ENCODE data around the gene NINL.
"Not testable (repeated sequence)": the region's sequence is repeated elsewhere in the genome, so short reads cannot be mapped to it uniquely, and the experiment has no call there.

The NINL gene

GRCh38 chr20:25503936-25504335, 81.4 kb downstream of the NINL start:
- DNase-seq (ENCODE audit: low read depth in 3 of 3) = no peak

GRCh38 chr20:25503051-25503639, 82.2 kb downstream of the NINL start:
- not testable (repeated sequence) for DNase-seq (ENCODE audit: low read depth in 3 of 3)

GRCh38 chr20:25500880-25501351, 84.4 kb downstream of the NINL start:
- DNase-seq (ENCODE audit: low read depth in 3 of 3) = no peak

- DNase-seq (ENCODE audit: low read depth in 3 of 3) = no peak
Observed at GRCh38 chr20:25499855-25500434, 85.4 kb downstream of the NINL start.

- no peak for DNase-seq (ENCODE audit: low read depth in 3 of 3)
Observed at GRCh38 chr20:25499031-25499430, 86.3 kb downstream of the NINL start.

DNA sequence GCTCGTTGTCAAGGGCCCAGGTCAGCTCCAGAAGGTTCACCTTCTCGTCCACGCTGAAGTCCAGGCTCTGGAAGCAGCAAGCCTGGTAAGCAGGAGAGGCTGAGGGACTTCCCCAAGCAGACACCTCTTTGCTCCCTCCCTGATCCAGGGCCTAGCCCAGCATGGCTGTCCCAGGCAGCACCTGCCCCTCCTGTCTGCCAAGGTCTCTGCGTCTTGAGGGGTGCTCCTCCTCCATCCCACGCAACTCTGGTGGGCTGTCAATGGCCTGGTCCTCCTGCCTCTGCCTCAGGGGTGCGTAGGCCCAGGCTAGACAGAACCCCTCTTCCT, 87.1 kb downstream of the NINL start:
- DNase-seq (ENCODE audit: low read depth in 3 of 3) = no peak

GRCh38 chr20:25497586-25498279, 87.6 kb downstream of the NINL start:
- DNase-seq (ENCODE audit: low read depth in 3 of 3) = no peak

GRCh38 chr20:25496968-25497401, 88.3 kb downstream of the NINL start:
- DNase-seq (ENCODE audit: low read depth in 3 of 3) = no peak

- DNase-seq (ENCODE audit: low read depth in 3 of 3) = no peak
Observed at GRCh38 chr20:25496165-25496967, 89.0 kb downstream of the NINL start.

DNA sequence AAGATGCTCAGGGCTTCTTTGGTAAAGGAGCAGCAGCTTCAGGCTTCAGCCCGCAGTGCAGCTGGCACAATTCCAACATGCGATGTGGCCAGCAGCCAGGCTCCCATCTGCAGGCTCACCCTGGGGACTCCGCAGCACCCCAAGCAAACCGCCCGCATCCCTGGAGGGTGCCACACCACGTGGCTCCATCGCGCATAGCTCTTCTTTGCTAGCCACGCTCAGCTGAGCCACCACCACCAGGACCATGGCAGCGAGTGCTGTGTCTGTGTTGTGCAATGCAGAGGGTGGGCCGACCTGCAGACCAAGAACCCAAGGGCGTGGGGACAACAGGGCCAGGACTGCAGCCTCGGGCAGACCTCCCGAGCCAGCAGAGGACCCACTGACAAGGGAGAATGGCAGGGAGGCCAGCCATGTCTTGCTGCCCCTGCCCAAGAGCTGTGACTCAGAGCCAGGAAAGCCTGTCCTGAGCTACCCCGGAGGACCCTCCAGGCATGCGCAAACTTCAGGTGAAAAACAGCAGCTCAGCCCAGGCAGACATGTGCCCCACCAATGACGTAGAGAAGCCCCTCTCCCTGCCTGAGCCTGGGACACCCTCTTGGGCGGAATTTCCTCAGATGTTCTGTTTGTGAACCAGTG, 90.0 kb downstream of the NINL start:
- DNase-seq (ENCODE audit: low read depth in 3 of 3) = no peak

- DNase-seq (ENCODE audit: low read depth in 3 of 3) = no peak
Observed at GRCh38 chr20:25494506-25495188, 90.7 kb downstream of the NINL start.

GRCh38 chr20:25493748-25494505, 91.4 kb downstream of the NINL start:
- DNase-seq (ENCODE audit: low read depth in 3 of 3) = no peak

- no peak for DNase-seq (ENCODE audit: low read depth in 3 of 3)
Observed at GRCh38 chr20:25493137-25493536, 92.2 kb downstream of the NINL start.

DNA sequence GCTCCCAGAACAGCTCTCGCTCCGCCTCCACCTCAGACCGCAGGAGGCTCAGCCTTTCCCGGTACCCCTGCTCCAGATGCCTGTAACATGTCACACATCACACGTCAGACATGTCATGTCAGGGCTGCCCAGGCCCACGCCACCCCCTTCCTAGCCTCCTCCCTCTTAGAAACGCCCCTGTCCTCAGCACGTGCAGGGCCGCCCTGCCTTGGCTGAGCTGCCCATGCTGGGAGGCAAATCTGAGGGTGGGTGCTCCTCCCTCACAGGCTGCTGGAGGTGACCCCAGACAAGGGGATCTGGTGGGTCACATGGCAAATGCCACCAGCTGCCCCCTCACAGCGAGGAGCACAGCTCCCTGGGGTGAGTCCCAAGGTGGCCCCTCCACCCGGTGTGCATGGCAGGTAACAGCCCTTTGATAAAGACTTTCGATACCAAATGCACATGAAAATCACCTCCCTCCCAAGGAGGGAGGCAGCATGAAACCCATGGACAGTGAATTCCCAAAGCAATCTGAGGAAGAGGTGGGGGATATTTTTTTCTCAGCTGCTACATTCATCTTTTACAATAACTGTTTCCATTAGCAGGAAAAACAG, 93.8 kb downstream of the NINL start:
- no peak for DNase-seq (ENCODE audit: low read depth in 3 of 3)

GRCh38 chr20:25490656-25491445, 94.5 kb downstream of the NINL start:
- no peak for DNase-seq (ENCODE audit: low read depth in 3 of 3)

GRCh38 chr20:25489221-25489871, 96.0 kb downstream of the NINL start:
- DNase-seq (ENCODE audit: low read depth in 3 of 3) = no peak

GRCh38 chr20:25487975-25488374, 97.4 kb downstream of the NINL start:
- DNase-seq (ENCODE audit: low read depth in 3 of 3) = no peak

DNA sequence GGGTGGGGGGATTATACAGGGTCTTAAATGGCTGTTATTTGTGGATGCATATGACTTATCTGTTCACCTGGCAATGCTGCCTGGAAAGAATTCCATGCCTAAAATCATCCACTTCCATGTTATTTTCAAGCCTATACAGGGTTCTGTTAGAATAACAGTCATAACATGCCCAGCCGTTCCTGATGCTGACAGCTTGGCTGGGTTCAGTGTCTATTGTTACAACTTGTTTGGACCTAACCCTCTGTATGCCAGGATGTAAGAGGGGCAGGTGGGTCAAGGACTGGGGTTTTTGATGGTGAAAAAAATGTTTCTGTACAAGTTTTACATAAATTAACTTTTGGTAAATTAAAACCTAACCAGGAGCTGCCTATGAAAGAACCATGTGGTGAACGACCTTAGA, 98.0 kb downstream of the NINL start:
- DNase-seq (ENCODE audit: low read depth in 3 of 3) = no peak

DNA sequence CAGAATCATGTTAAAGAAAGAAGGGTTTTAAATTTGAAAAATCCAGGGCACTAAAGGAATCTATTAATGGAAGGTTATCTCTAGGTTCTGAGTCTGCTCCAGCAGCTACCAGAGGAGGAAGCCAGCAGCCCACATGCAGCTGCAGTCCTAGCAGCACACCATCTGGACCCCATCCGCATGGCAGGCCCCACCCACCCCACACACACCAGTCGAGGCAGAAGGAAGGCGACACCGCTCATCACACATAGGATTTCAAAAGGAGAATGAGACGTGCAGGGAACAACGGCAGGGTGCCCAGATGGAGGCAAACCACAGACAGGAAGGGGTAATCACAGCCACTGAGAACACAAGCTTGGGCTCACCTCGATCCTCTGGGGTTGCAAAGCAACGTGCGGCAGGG, 99.0 kb downstream of the NINL start:
- no peak for DNase-seq (ENCODE audit: low read depth in 3 of 3)

All from stimulated activated CD4-positive, alpha-beta T cell treated with anti-CD3 and anti-CD28 coated beads, TNF-alpha, amount 100 ng/mL, for 48 hours (primary cell).